Natural killer cell (primary cell): ENCODE results near the gene ASPDH. TPM values are rescaled to one million over a fixed set of nuclear protein-coding genes. Genes with fewer than 3 reads are reported as not detected.

Experiments used
- ATAC-seq, 3 donors: fragments of 150-1000 bp in 2 of 3; fragments of 200-7000 bp in 1 of 3; cut with Tn5 transposase; 1 replicate in 1 of 3; 2 replicates in 2 of 3; pipeline ENCODE4 v1.10.0; 2021; ENCODE audit warnings: mild to moderate bottlenecking in 2 of 3, moderate library complexity in 2 of 3
- DNase-seq, 2 donors: peaks; one replicate each; pipeline versions ENCODE4 v3.0.0 to v3.0.0-alpha.2; 2013 to 2021; ENCODE audit warnings: mixed read lengths in 1 of 2
- H3K27ac ChIP-seq: one replicate; pipeline ENCODE4 v1.5.1; 2013; ENCODE audit warnings: mild to moderate bottlenecking, low read length
- H3K27me3 ChIP-seq: one replicate; pipeline ENCODE4 v1.6.1; 2013; ENCODE audit warnings: low read length; ENCODE audit not compliant: control insufficient read depth, insufficient read depth
- H3K36me3 ChIP-seq: one replicate; pipeline ENCODE4 v1.6.1; 2013; ENCODE audit warnings: low read length; ENCODE audit not compliant: control insufficient read depth, insufficient read depth
- H3K4me1 ChIP-seq: one replicate; pipeline ENCODE4 v1.6.1; 2013; ENCODE audit warnings: low read length; ENCODE audit not compliant: control insufficient read depth, insufficient read depth
- H3K4me3 ChIP-seq: one replicate; pipeline ENCODE4 v1.5.1; 2013; ENCODE audit warnings: low read length
- H3K9me3 ChIP-seq: one replicate; pipeline ENCODE4 v1.6.1; 2013; ENCODE audit warnings: low read length; ENCODE audit not compliant: control insufficient read depth, insufficient read depth
- H3K27ac Mint-ChIP-seq, 2 donors: one replicate each; pipeline ENCODE4 v1.8.0; 2022; ENCODE audit warnings: mild to moderate bottlenecking in 2 of 2, mixed read lengths in 2 of 2, moderate library complexity in 1 of 2
- H3K27me3 Mint-ChIP-seq, 2 donors: one replicate each; pipeline ENCODE4 v1.8.0; 2022; ENCODE audit warnings: low read depth in 2 of 2, mixed read lengths in 2 of 2
- H3K36me3 Mint-ChIP-seq: one replicate; pipeline ENCODE4 v1.8.0; 2022; ENCODE audit warnings: mixed read lengths
- H3K4me1 Mint-ChIP-seq, 2 donors: one replicate each; pipeline ENCODE4 v1.8.0; 2022; ENCODE audit warnings: mixed read lengths in 2 of 2
- H3K4me3 Mint-ChIP-seq: one replicate; pipeline ENCODE4 v1.8.0; 2022; ENCODE audit warnings: mild to moderate bottlenecking, moderate library complexity, mixed read lengths
- H3K9me3 Mint-ChIP-seq, 2 donors: one replicate each; pipeline ENCODE4 v1.8.0; 2022; ENCODE audit warnings: mixed read lengths in 2 of 2
- CTCF ChIP-seq: fragments of 200-600 bp; IDR thresholded peaks from one replicate; pipeline ENCODE4 v1.8.0; 2022; ENCODE audit warnings: antibody characterized with exemption
- WGBS: methylation state at CpG from one replicate; pipeline ENCODE4 v1.1.7; 2013; ENCODE audit warnings: missing lambda C conversion rate; ENCODE audit not compliant: insufficient coverage; 5-methylcytosine and 5-hydroxymethylcytosine counted together
- intact Hi-C: fragments of 100-400 bp; cut with micrococcal nuclease; formaldehyde crosslinking; loops from one replicate; pipeline ENCODE4 v1.14.2; 2022
- total RNA-seq, 4 donors: library from RNA; stranded (reverse); fragments of 120-200 nt in 1 of 4; gene quantifications; one replicate each; pipeline versions ENCODE4 v1.2.3 to v1.2.4, GENCODE V29; 2013 to 2022

Gene ASPDH
- total RNA-seq, 3 donors from 2014 or later (not counting 1 experiment from before 2014, with no cell fraction given): not detected

- H3K36me3 Mint-ChIP-seq: no peaks in the 10 kb centered on the region
- no peak overlapping the region for H3K4me3 Mint-ChIP-seq
Measured at GRCh38 chr19:50479761-50480251, 33.9 kb downstream of the ASPDH start.

GRCh38 chr19:50478901-50479715, 34.6 kb downstream of the ASPDH start:
- no peaks in the 10 kb centered on the region for H3K36me3 Mint-ChIP-seq
- DNase-seq: peak in 1 of 2 donors; percentile 39
- intact Hi-C loops: loop anchor here (5.0 kb wide), 1 partner anchor 122 kb away; no protein-coding TSS in a partner anchor

More at GRCh38 chr19:50479761-50480251, 33.9 kb downstream of the ASPDH start:
- 96% methylated on average over 16 of the region's 16 CpGs for WGBS
- intact Hi-C loops: loop anchor here (5.0 kb wide), 1 partner anchor 123 kb away; no protein-coding TSS in a partner anchor
- Histone ChIP-seq H3K27ac (no peak overlapping the region), H3K4me3 (no peak overlapping the region), H3K36me3 (peaks cover 36% of the 10 kb centered on the region), H3K9me3 (peaks cover 3% of the 10 kb centered on the region), H3K4me1 (peaks cover 25% of the 10 kb centered on the region), H3K27me3 (no peaks in the 10 kb centered on the region)
- Mint-ChIP-seq H3K27ac (peak overlapping the region in 1 of 2 donors; percentile 49), H3K9me3 (no peaks in the 10 kb centered on the region), H3K27me3 (no peaks in the 10 kb centered on the region), H3K4me1 (peaks cover 30 to 48% of the 10 kb centered on the region in 2 donors)
- ATAC-seq (no peak), DNase-seq (no peak)
- no peak for TF ChIP-seq CTCF

GRCh38 chr19:50477751-50478515, 35.8 kb downstream of the ASPDH start:
- H3K4me1 Mint-ChIP-seq: peaks cover 30 to 48% of the 10 kb centered on the region in 2 donors
- no peak for TF ChIP-seq CTCF
- H3K36me3 ChIP-seq: peaks cover 36% of the 10 kb centered on the region
- peaks cover 3% of the 10 kb centered on the region for H3K9me3 ChIP-seq
- H3K27ac ChIP-seq: no peak overlapping the region
- no peaks in the 10 kb centered on the region for H3K27me3 Mint-ChIP-seq
- peak overlapping the region; percentile 99 for H3K4me3 Mint-ChIP-seq
- H3K9me3 Mint-ChIP-seq: no peaks in the 10 kb centered on the region
- DNase-seq (no peak), ATAC-seq (no peak)
- intact Hi-C loops: loop anchor here (5.0 kb wide), 1 partner anchor 121 kb away; no protein-coding TSS in a partner anchor
- H3K36me3 Mint-ChIP-seq: no peaks in the 10 kb centered on the region
- no peaks in the 10 kb centered on the region for H3K27me3 ChIP-seq
- no peak overlapping the region for H3K4me3 ChIP-seq
- WGBS: 97% methylated on average over 15 of the region's 17 CpGs
- H3K27ac Mint-ChIP-seq: peak overlapping the region; percentile 91 to 99
- peaks cover 25% of the 10 kb centered on the region for H3K4me1 ChIP-seq

More at GRCh38 chr19:50478901-50479715, 34.6 kb downstream of the ASPDH start:
- peak; percentile 10 for TF ChIP-seq CTCF
- Mint-ChIP-seq H3K4me3 (peak overlapping the region; percentile 25), H3K4me1 (peaks cover 30 to 48% of the 10 kb centered on the region in 2 donors), H3K27me3 (no peaks in the 10 kb centered on the region), H3K9me3 (no peaks in the 10 kb centered on the region), H3K27ac (no peak overlapping the region)
- Histone ChIP-seq H3K9me3 (peaks cover 3% of the 10 kb centered on the region), H3K27ac (no peak overlapping the region), H3K36me3 (peaks cover 36% of the 10 kb centered on the region), H3K4me3 (no peak overlapping the region), H3K27me3 (no peaks in the 10 kb centered on the region), H3K4me1 (peaks cover 25% of the 10 kb centered on the region)
- WGBS: 96% methylated on average over 18 of the region's 19 CpGs
- no peak for ATAC-seq
